Measurements from ENCODE around the gene TENT4A. TPM values are rescaled to one million over a fixed set of nuclear protein-coding genes. Genes with fewer than 3 reads are reported as not detected.

Gene TENT4A
- total RNA-seq, 1 experiment from 2014 or later = 29.6 TPM

- no peak for DNase-seq (ENCODE audit: low read depth, low spot score)
- ChIA-PET POLR2A (no interaction called here), CTCF (no interaction called here)
- no TSS peak for BruUV-seq (replicated peaks)
- Histone ChIP-seq H3K9me3 (ENCODE audit: control insufficient read depth, insufficient read depth, low read depth, low read length) (no peaks in the 10 kb centered on the region), H3K4me3 (ENCODE audit: low read depth in 2 of 2, low read length in 2 of 2) (no peak overlapping the region), H3K36me3 (ENCODE audit: control insufficient read depth, insufficient read depth, low read length) (peaks cover 36% of the 10 kb centered on the region), H3K27ac (ENCODE audit: low read length) (no peak overlapping the region), H3K4me1 (ENCODE audit: control insufficient read depth, insufficient read depth, low read length) (no peaks in the 10 kb centered on the region; the same call in 1 of the 2 replicates), H3K27me3 (ENCODE audit: control insufficient read depth, insufficient read depth, low read length) (no peaks in the 10 kb centered on the region)
- intact Hi-C loops (cut with micrococcal nuclease; ENCODE audit: unreplicated experiment) = no loop called here
- in situ Hi-C loops (cut with HindIII; ENCODE audit: low pct_unique_long_range_greater_than_20kb, low sequenced_read_pairs) = no loop called here
- TF ChIP-seq REST (IDR thresholded peaks at IDR 0.05; ENCODE audit: insufficient read depth in 1 of 2, low read depth in 2 of 2, low read length in 1 of 2) (0 out of 4 replicates have a peak, but pooled peaks of 1 of the 2 experiments have one; percentile 30), SIN3A (IDR thresholded peaks at IDR 0.05; ENCODE audit: borderline replicate concordance, insufficient read depth, low read depth, low read length) (no peak)
- no peak for ATAC-seq
Measured at GRCh38 chr5:6750142-6750840, 37.1 kb downstream of the TENT4A start.

- Histone ChIP-seq H3K9me3 (ENCODE audit: control insufficient read depth, insufficient read depth, low read depth, low read length) (no peaks in the 10 kb centered on the region), H3K4me1 (ENCODE audit: control insufficient read depth, insufficient read depth, low read length) (no peaks in the 10 kb centered on the region), H3K4me3 (ENCODE audit: low read depth in 2 of 2, low read length in 2 of 2) (no peak overlapping the region), H3K27me3 (ENCODE audit: control insufficient read depth, insufficient read depth, low read length) (no peaks in the 10 kb centered on the region), H3K27ac (ENCODE audit: low read length) (no peak overlapping the region), H3K36me3 (ENCODE audit: control insufficient read depth, insufficient read depth, low read length) (peaks cover 29% of the 10 kb centered on the region)
- ChIA-PET CTCF (interaction anchor here (0.5 kb wide), 1 partner anchor 800 kb away, joined by 3 read pairs; no protein-coding TSS in a partner anchor), POLR2A (no interaction called here)
- intact Hi-C loops (cut with micrococcal nuclease; ENCODE audit: unreplicated experiment) (no loop called here), in situ Hi-C loops (cut with HindIII; ENCODE audit: low pct_unique_long_range_greater_than_20kb, low sequenced_read_pairs) (no loop called here)
- no TSS peak for BruUV-seq (replicated peaks)
- no peak for ATAC-seq
- no peak for DNase-seq (ENCODE audit: low read depth, low spot score)
- no peak for TF ChIP-seq CTCF (IDR thresholded peaks at IDR 0.05)
- no peak for TF ChIP-seq SIN3A (IDR thresholded peaks at IDR 0.05; ENCODE audit: borderline replicate concordance, insufficient read depth, low read depth, low read length)
- TF ChIP-seq POLR2AphosphoS5 (IDR thresholded peaks at IDR 0.05; ENCODE audit: low read depth, low read length) = no peak
Measured at GRCh38 chr5:6750951-6751685, 37.9 kb downstream of the TENT4A start.

GRCh38 chr5:6752236-6752635, 39.0 kb downstream of the TENT4A start:
- Histone ChIP-seq H3K36me3 (ENCODE audit: control insufficient read depth, insufficient read depth, low read length) (peaks cover 27% of the 10 kb centered on the region), H3K27me3 (ENCODE audit: control insufficient read depth, insufficient read depth, low read length) (no peaks in the 10 kb centered on the region), H3K4me1 (ENCODE audit: control insufficient read depth, insufficient read depth, low read length) (no peaks in the 10 kb centered on the region), H3K27ac (ENCODE audit: low read length) (no peak overlapping the region), H3K4me3 (ENCODE audit: low read depth in 2 of 2, low read length in 2 of 2) (no peak overlapping the region), H3K9me3 (ENCODE audit: control insufficient read depth, insufficient read depth, low read depth, low read length) (no peaks in the 10 kb centered on the region)
- no TSS peak for BruUV-seq (replicated peaks)
- no peak for TF ChIP-seq POLR2AphosphoS5 (IDR thresholded peaks at IDR 0.05; ENCODE audit: low read depth, low read length)
- TF ChIP-seq SIN3A (IDR thresholded peaks at IDR 0.05; ENCODE audit: borderline replicate concordance, insufficient read depth, low read depth, low read length) = no peak
- no peak for TF ChIP-seq CTCF (IDR thresholded peaks at IDR 0.05)
- TF ChIP-seq REST (IDR thresholded peaks at IDR 0.05; ENCODE audit: insufficient read depth in 1 of 2, low read depth in 2 of 2, low read length in 1 of 2) = no peak
- intact Hi-C loops (cut with micrococcal nuclease; ENCODE audit: unreplicated experiment) (no loop called here), in situ Hi-C loops (cut with HindIII; ENCODE audit: low pct_unique_long_range_greater_than_20kb, low sequenced_read_pairs) (no loop called here)
- ChIA-PET POLR2A (no interaction called here), CTCF (no interaction called here)
- DNase-seq (ENCODE audit: low read depth, low spot score) (no peak), ATAC-seq (no peak)
